IPS-NIHi7 (cell line): Measurements from ENCODE around the gene PANX2.
A peak's percentile ranks its signal among the peaks of the same experiment; 100 is the strongest.

ENCODE experiments used
- DNase-seq: peaks from one replicate; pipeline ENCODE4 v3.0.0; 2012; ENCODE audit warnings: mixed read lengths; ENCODE audit errors: extremely low spot score

The PANX2 gene

DNA sequence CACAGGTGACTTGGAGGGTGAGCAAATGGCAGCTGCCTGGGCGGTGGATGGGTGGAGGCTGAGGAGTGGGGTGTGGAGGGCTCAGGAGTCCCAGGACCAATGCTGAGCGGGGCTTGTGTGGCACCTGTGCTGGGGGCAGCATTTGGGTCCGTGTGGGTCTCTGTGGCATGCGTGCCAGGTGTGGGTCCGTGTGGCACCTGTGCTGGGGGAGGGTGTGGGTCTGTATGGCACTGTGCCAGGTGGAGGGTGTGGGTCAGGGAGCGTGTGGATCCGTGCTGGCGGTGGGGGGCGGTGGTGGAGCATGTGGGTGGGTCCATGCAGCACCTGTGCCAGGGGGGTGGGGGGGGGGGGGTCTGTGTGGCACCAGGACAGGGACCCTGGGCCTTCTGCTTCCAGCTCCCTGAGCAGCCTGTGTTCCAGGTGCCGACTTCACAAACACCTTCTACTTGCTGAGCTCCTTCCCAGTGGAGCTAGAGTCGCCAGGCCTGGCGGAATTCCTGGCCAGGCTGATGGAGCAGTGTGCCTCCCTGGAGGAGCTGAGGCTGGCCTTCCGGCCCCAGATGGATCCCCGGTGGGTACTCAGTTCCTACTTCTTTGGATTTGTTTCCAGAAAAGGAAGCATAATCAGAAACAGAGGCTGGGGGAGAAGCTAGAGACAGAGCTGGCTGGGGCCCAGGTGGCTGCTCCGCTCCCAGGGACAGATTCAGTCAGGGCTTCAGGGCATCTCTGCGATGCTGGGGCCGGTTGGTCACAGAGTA is 44.9 kb downstream of the PANX2 start:
- DNase-seq: no peak

DNA sequence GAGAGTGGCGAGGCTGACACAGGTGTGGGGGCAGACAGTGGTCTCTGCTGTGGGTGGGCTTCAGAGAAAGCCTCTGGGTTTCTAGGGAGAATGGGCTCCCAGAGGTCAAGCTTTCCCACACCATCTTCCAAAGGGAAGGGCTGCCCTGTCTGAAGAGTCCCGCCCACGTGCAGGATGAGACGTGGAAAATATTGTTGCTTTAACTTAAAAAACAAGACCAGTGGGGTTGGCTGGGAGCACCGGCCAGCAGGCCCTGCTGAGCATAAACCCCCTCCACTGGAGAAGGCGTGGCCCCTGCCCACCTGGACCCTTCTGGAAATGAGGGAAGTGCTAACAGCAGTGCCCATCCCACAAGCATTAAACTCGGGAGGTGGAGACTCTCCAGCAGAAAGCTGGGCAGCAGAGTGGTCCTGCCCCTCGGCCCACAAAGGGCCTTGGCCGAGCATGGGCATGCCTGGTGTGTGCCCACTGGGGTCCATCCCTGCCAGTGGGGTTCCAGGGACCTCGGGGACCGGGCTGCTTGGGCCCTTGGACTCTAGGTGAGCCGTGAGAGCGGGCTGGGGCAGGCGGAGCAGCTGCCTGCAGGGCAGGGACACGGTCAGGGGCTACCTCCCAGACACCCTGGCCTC is 45.6 kb downstream of the PANX2 start:
- DNase-seq: no peak

DNA sequence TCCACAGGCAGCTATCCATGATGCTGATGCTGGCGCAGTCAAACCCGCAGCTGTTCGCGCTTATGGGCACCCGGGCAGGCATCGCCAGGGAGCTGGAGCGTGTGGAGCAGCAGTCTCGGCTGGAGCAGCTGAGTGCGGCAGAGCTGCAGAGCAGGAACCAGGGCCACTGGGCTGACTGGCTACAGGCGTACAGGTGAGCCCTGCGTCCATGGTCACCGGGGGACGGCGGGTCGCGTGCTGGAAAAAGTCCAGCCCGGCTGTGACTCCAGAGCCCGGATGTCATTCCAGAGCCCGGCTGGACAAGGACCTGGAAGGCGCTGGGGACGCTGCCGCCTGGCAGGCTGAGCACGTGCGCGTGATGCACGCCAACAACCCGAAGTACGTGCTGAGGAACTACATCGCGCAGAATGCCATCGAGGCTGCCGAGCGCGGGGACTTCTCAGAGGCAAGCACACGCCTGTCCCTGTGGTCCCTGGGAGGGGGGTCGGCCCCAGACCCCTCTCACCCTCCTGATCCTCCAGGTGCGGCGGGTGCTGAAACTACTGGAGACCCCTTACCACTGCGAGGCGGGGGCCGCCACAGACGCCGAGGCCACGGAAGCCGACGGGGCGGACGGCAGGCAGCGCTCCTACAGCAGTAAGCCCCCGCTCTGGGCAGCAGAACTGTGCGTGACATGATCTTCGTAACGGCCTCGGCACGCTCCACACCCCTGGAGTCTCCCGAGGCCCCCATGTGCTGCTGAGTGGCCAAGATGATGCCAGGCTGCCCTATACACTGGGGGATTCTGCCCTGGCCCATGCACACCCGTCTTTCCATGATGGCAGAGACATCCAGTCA is 46.4 kb downstream of the PANX2 start:
- DNase-seq: no peak

DNA sequence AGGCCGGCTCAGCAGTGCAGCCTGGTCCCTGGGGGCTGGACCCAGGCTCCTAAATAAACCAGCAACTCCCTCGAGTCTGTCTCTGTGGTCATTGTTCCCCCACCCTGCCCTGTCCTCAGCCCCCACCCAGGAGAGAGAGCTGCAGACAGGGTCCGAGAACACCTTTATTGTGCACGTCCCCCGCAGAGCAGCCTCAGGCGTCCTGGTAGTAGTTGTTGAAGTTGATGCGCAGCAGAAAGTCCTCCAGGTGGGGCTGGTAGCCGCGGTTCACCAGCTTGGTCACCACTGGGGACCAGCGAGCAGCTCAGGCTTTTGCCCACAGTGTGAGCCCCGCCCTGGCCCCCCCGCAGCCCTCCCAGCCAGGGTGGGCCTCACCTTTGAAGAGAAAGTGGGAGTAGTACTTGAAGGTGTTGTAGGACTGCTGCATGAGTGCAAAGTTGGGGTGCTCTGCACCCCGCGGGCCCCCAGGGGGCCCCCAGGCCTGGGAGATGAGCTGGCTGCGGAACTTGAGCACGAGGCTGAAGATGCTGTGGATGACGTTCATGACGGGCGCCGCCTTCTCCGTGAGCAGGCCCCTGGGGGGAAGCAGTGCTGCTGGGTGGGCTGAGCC is 47.1 kb downstream of the PANX2 start:
- no peak for DNase-seq

DNA sequence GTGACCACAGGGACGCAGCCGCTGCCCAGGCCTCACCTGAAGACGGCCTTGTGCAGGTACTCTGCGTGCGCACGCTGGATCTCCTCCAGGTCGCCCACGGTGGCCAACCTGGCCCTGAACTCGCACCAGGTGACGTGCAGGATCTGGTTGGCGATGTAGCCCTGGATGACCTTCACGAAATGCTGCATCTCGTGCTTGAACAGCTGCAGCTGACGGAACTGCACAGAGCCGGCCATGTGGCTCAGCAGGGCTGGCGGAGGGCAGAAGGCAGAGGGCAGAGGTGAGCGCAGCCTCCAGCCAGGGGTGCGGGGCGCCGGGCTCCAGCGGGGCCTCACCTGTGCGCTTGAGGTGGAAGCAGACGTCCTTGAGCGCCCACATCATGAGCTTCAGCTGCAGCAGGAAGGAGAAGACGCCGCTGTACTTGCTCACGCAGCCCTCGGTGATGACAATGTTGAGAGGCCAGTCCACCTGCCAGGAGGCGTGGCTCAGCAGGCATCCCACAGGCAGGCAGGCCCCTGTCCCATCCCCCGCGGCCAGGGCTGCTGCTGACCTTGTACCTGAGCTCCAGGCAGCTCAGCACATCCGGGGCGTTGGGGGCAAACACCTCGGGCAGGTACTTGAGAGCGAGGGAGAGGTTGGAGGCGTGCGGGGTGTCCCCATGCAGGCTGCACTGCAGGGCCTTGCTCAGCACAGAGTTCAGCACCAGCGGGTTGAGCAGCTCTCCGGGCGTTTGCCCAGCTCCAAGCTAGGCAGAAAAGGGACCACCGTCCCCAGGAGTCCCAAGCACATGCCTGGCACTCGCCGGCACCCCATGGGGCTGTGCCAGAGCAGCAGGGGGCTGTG is 47.8 kb downstream of the PANX2 start:
- DNase-seq: no peak

DNA sequence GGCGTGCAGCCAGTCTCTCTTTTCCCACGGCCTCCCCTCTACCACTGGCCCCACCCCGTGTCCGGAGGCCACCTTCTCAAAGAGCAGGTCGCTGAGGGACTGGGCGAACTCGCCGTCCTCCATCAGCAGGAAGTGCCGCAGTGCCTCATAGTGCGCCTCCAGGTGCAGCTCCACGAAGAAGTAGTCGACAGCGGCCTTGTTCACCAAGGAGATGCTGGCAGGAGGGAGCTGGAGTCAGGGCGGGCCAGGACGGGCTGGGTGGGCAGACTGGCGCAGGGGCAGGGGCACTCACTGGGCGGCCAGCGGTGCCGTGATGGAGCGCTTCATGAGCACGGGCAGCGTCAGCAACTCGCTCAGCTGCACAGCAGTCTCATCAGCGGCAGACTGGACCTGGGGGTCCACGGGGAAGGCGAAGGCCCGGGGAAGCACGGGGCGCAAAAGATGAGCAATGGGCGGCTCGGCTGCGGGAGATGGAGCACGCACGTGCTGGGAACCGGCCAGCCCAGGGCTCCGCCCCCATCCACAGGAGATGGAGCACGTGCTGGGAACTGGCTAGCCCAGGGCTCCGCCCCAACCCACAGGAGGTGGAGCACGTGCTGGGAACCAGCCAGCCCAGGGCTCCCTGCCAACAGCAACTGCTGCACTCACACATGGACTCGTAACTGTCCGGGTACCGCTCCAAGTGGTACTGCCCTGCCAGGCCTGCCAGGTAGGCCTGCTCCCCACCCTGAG is 48.6 kb downstream of the PANX2 start:
- DNase-seq: peak; percentile 84

DNA sequence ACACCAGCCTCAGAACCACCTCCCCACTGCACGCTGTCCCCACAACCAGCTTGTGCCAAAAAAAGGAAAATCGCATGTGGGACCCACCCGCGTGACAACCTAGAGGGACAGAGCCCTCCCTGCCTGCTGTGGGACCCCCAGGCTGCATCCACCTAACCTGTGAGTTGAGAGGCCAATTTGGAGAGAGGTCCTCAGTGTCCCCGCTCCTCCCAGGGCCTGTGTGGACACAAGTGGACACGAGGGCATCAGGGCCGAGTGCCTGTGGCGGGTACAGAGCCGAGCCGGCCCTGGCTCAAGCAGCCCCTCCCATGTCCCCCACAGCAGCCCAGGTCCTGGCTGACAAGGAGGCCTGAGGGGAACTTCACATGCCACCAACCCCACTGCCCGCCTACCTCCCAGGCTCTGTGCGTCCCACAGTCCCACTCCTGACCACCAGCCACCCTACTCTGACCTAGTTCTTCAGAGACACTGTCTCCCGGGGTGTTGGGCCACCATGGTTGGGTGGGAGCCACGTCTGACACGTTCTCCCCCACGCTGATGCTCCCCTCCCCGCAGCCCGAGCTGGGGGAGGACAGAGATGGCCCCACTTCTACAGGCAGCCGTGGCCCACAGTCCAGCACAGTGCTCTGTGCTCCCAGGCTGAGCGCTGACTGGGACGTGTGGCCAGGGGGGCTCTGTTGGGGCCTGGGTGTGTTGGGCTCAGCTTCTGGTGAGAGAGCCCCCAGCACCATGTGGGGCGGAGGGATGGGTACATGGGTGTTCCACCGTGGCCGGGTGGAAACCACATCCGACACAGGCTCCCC is 49.5 kb downstream of the PANX2 start:
- DNase-seq: no peak

DNA sequence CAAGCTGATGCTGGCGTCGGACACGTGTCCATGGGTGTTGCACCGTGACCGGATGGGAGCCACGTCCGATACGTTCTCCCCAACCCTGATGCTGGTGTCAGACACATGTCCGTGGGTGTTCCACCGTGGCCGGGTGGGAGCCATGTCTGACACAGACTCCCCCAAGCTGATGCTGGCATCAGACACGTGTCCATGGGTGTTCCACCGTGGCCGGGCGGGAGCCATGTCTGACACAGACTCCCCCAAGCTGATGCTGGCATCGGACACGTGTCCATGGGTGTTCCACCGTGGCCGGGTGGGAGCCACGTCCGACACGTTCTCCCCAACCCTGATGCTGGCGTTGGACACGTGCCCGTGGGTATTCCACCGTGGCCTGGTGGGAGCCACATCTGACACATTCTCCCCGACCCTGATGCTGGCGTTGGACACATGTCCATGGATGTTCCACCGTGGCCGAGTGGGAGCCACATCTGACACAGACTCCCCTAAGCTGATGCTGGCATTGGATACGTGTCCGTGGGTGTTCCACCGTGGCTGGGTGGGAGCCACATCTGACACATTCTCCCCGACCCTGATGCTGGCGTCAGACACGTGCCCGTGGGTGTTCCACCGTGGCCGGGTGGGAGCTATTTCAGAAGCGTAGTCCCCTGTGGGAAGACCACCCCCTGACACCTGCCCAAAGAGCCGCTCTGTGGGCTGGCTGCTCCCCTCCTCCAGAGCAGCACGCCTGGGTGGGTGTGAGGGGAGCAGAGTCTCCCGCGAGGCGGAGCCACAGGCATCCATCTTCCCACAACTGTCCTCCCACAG is 50.3 kb downstream of the PANX2 start:
- no peak for DNase-seq

DNA sequence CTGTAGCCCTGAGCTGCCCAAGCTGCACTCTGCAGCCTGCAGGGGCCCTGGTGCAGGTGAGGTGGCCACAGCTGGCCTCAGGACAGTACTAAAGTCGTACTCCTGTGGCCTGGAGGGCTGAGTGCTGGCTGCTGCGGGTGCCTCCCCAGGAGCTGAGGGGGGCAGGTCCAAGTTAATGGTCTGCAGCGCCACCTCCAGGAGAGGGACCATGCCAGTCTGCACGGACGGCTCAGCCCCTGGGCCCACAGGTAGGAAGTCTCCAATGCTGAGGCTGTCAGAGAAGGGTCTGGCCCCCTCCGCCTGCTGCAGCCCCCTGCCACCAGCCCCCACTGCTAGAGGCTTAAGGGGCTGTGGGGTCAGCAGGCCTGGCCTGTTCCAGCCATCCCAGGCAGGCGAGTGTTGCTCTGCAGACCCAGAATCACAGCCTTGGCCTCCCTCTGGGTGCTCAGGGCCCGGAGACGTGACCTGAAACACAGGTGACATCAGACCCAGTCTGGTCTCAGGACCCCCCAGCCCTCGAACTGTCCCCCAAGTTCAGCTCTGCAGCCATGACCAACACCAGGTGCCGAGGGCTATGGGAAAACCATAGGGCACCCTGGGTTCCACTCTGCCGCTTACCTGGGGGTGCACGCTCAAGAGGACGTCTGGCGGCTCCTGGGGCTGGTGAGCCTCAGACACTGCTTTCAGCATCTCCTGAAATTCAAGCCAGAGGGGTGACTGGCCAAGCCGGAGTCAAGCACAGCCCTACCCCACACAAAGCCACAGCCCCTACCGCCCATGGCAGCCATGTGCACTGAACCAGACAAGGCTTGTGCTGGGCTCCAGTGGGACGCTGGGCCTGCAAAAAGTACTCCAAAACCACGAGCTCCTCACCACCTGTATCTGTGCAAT is 51.1 kb downstream of the PANX2 start:
- no peak for DNase-seq

DNA sequence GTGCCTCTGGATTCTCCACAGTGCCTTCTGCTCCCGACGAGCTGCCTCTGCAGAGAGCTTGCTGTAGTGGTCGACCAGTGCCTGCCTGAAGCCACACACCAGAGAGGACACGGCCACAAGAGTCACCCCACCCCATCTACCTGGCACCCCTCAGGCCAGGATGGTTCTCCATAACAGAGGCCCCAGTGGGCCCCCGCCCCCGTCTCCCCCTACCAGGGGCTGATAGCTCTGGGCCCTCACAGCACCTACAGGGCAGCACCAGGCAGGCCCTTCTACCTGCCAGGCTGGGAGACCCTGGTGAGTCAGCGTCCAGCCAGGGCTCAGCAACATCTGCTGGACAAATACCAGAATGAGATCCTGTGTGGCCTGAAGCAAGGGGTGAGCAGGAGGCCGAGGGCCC is 52.0 kb downstream of the PANX2 start:
- no peak for DNase-seq

DNA sequence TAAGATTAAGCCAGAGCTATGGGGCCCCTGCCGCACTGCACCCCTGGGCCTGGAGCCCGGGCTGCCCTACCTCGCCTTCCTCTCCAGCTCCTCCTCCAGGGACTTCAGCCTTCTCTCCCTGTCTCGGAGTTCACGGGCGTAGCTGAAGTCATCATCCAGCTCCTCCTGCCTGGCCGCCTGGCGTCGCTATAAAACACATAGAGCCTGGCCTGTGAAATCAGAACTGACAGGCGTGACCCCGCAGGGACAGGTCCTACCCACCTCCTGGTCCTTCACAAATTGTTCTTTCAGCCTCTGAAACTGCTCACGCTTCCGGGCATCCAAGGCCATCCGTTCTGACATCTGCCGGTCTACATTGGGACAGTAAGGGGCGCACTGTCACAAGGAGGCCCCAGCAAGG is 53.5 kb downstream of the PANX2 start:
- DNase-seq: no peak

DNA sequence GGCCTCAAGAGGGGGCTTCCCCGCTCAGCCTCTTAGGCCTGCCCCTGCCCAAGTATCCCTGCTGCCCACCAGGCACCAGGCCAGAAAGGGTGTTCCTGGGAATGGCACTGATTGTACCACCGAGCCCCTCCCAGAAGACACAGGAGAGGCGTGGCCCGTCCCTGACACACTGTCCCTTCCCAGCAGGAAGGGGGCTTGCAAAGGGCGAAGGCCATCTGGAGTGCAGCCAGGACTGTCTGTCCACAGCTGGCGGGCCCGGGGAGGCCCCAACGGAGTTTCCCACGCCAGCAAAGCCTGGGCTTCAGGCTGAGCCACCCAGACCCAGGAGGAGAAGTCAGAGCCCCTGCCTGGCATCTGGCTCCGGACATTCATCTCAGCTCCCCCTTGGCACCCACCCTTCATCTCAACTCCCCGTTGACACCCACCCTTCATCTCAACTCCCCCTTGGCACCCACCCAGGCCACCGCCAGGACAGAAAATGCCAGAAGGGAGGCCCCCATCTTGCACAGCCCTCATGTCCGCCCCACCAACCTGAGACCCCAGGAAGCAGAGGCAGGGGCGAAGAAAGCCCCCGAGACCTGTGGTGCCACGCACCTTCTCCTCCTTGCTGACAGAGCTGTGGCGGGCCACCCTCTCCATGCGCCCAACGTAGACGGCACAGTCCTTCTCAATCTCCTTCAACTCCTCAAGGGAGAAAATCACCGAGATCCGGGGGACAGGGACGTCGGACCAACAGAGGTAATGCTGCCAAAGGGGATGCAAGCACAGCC is 54.9 kb downstream of the PANX2 start:
- no peak for DNase-seq

DNA sequence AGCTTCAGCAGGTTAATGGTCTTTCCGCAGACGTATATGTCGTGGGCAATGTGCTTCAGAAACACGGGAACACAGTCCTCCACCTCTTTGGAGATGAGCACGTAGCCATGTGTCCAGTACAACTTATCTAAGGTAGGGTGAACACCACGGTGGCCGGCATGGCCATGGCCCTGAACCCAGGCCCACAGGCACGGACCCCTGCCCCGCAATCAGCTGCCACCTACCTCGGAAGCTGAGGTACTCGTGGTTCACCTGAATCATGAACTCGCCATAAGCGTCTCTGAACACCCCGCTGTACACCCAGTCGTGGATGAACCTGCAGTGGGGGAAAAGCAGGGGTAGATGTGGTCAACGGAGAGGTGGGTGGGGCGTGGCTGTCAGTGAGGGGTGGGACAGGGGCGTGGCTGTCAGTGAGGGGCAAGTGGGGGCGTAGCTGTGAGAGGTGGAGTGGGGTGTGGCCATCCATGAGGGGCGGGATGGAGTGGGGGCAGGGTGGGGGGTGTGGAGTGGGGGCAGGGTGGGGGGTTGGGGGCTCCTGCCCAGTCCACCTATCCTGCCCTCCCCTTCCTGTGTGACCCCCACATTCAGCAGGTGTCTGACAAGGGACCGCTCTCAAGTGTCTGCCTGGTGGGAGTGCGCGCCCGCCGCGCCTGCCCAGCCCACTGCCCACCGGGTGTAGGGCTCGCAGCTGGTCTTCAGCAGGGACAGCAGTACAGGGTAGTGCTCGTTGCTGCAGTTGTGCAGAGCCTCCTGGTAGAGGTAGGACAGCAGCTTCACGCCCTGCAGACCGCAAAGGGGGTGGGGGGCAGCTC is 55.7 kb downstream of the PANX2 start:
- DNase-seq: no peak

DNA sequence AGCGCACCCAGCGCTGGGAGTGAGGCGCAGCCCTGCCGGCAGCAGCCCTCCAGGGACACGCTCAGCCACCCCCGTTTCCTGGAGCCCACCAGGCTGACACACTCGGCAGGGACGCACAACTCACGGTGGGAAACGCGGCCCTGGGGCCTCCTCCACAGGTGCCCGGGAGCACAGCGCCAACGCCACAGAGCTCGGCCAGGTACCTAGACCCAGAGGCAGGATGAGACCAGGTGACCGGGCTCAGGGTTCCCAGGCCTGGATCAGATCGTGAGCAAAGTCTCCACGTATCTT is 56.3 kb downstream of the PANX2 start:
- DNase-seq: no peak

DNA sequence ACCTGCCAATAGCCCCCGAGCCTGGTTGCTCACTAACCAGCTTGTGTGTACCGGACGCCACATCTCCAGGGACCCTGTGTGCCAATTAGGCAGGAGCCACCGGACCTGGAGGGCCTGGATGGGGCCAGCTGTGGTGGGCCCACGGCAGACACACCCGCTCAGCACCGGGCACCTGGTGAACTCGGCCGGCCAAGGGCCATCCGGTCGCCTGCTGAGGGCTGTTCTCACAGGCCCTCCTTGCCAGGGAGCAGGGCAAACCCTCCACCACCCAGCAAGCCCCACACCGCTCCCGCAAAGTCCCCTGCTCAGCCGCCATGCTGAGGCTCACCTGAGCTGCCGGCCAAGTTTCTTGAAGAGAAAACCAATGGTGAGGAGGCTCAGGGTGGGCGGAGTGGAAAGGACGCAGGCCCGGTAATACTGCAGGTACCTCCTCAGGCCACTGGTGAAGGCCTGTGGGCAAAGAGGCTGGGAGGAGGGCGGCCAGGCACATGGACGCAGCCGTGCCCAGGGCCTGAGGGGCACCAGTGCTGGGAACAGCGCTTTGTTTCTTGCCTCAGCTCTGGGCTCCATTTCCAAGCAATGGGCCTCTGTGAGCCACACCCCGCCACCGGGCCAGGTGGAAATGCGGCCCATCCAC is 57.2 kb downstream of the PANX2 start:
- DNase-seq: no peak

DNA sequence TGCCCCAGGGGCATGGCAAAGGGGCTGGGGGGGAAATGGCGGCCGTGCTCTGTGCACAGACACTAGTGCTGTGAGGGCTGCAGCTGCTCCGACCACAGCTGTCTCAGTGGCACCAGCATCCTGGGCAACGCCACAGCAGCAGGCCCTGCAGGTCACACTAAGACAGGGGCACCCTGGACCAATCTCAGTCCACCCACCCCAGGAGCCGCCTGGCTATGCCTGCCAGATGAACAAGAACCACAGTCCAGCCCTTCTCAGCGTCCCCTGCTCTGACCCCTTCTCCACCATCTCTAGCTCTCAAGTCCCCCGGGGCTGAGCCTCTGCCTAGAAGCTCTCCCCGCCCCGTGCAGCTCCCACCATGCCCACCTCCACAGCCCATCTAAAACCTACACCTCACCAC is 57.8 kb downstream of the PANX2 start:
- no peak for DNase-seq
